GM12878 (cell line): Measurements from ENCODE around the gene ACE2. TPM values are rescaled to one million over a fixed set of nuclear protein-coding genes. Genes with fewer than 3 reads are reported as not detected.

Experiments
- ATAC-seq: fragments of 200-7000 bp; cut with Tn5 transposase; 3 replicates; pipeline ENCODE4 v1.9.1; 2020; ENCODE audit warnings: mild to moderate bottlenecking, moderate library complexity
- BruUV-seq: library from RNA; stranded (reverse); fragments of 400-500 nt; replicated peaks from 2 replicates; lab custom pipeline; 2021; lab: Mats Ljungman, UMichigan
- CTCF ChIA-PET: fragments of 300-600 bp; sonication (Branson Sonifier 250); formaldehyde crosslinking; extraction: SDS; loops from one replicate; lab custom pipeline; 2021; ENCODE audit warnings: inconsistent platforms; lab: Yijun Ruan, JAX
- POLR2A ChIA-PET: fragments of 350-600 bp; formaldehyde crosslinking; extraction: SDS; loops from one replicate; lab custom pipeline; 2021; ENCODE audit warnings: inconsistent platforms; lab: Charles Lee
- RAD21 ChIA-PET: fragments of 300-600 bp; sonication (Branson Sonifier 250); formaldehyde crosslinking; loops from one replicate; lab custom pipeline; 2023; ENCODE audit warnings: antibody characterized with exemption; ENCODE audit not compliant: unreplicated experiment; lab: Charles Lee
- SMC1A ChIA-PET: fragments of 300-600 bp; sonication (Branson Sonifier 250); formaldehyde crosslinking; loops from one replicate; lab custom pipeline; 2023; ENCODE audit not compliant: unreplicated experiment, uncharacterized antibody; lab: Charles Lee
- DNase-seq: peaks from one replicate; pipeline ENCODE4 v3.0.0-alpha.2; 2011; ENCODE audit warnings: low read depth, low spot score
- FAIRE-seq: peaks from 3 replicates; lab custom pipeline; 2011; peaks lifted over from hg19 to GRCh38; lab: Jason Lieb, UNC
- H2AFZ ChIP-seq: 2 replicates; pipeline ENCODE4 v1.6.0; 2011; ENCODE audit warnings: low read depth, low read length, control low read depth; ENCODE audit not compliant: control insufficient read depth
- H3K27ac ChIP-seq: 2 replicates; pipeline ENCODE4 v1.5.1; 2011; ENCODE audit warnings: control low read depth; ENCODE audit not compliant: control insufficient read depth, insufficient read depth
- H3K27me3 ChIP-seq, 2 experiments: replicated peaks in 1 of 2; 2 replicates each; pipeline versions ENCODE4 v1.6.0 to v1.6.1; 2011; ENCODE audit warnings: low read length in 1 of 2; ENCODE audit not compliant: control insufficient read depth in 2 of 2, insufficient read depth in 2 of 2
- H3K36me3 ChIP-seq, 2 experiments: 2 replicates each; pipeline ENCODE4 v1.5.1; 2011; ENCODE audit warnings: low read length in 1 of 2; ENCODE audit not compliant: control insufficient read depth in 2 of 2, insufficient read depth in 2 of 2
- H3K4me1 ChIP-seq: 2 replicates; pipeline ENCODE4 v1.6.1; 2011; ENCODE audit warnings: mild to moderate bottlenecking, low read length, moderate library complexity, mixed read lengths; ENCODE audit not compliant: control insufficient read depth, insufficient read depth
- H3K4me2 ChIP-seq: 2 replicates; pipeline ENCODE4 v1.6.0; 2011; ENCODE audit warnings: control low read depth; ENCODE audit not compliant: control insufficient read depth, insufficient read depth
- H3K4me3 ChIP-seq: fragments of 200-600 bp; sonication (generic); 2 replicates; pipeline ENCODE4 v1.5.1; 2016
- H3K79me2 ChIP-seq: 2 replicates; pipeline ENCODE4 v1.6.0; 2011; ENCODE audit warnings: low read length; ENCODE audit not compliant: control insufficient read depth, insufficient read depth
- H3K9ac ChIP-seq: 2 replicates; pipeline ENCODE4 v1.8.0; 2011; ENCODE audit warnings: low read length, control low read depth, mixed read lengths; ENCODE audit not compliant: control insufficient read depth, insufficient read depth
- H3K9me3 ChIP-seq: replicated peaks from 3 replicates; pipeline ENCODE4 v1.5.1; 2011; ENCODE audit warnings: mild to moderate bottlenecking, low read length; ENCODE audit not compliant: control insufficient read depth, insufficient read depth
- H4K20me1 ChIP-seq: 2 replicates; pipeline ENCODE4 v1.6.0; 2011; ENCODE audit not compliant: control insufficient read depth, insufficient read depth
- EP300 ChIP-seq, 2 experiments: fragments of 150-350 bp in 1 of 2; IDR thresholded peaks; 2 replicates each; pipeline ENCODE4 v1.6.1; 2011 to 2012; ENCODE audit warnings: low read depth in 2 of 2, low read length in 2 of 2, borderline replicate concordance in 1 of 2, improper control_type of control experiment in 1 of 2, inconsistent platforms in 1 of 2; ENCODE audit not compliant: control insufficient read depth in 1 of 2
- IKZF2 ChIP-seq, 2 experiments: fragments of 450-650 bp; IDR thresholded peaks; 2 replicates each; pipeline ENCODE4 v1.6.1; 2017; ENCODE audit warnings: mild to moderate bottlenecking in 2 of 2, moderate library complexity in 2 of 2
- RELB ChIP-seq: fragments of 450-650 bp; IDR thresholded peaks from 2 replicates; pipeline ENCODE4 v1.6.1; 2017; ENCODE audit warnings: low read depth, mild to moderate bottlenecking, moderate library complexity
- ZBTB40 ChIP-seq: fragments of 450-650 bp; IDR thresholded peaks from 2 replicates; pipeline ENCODE4 v1.6.1; 2016; ENCODE audit warnings: mild to moderate bottlenecking, moderate library complexity, borderline replicate concordance
- ZNF384 ChIP-seq: IDR thresholded peaks from 2 replicates; pipeline ENCODE4 v1.6.1; 2012; ENCODE audit warnings: low read depth, mild to moderate bottlenecking, low read length, improper control_type of control experiment, borderline replicate concordance
- ZSCAN29 ChIP-seq: fragments of 450-650 bp; IDR thresholded peaks from 2 replicates; pipeline ENCODE4 v1.6.1; 2017; ENCODE audit warnings: mild to moderate bottlenecking, moderate library complexity
- WGBS: methylation state at CpG from one replicate; pipeline ENCODE4 v1.1.6; 2016; ENCODE audit warnings: low lambda C conversion rate; ENCODE audit not compliant: insufficient replicate concordance, insufficient coverage; ENCODE audit errors: missing lambda C conversion rate; 5-methylcytosine and 5-hydroxymethylcytosine counted together
- in situ Hi-C: fragments of 300-500 bp; cut with MboI; formaldehyde crosslinking; loops from 9 replicates; pipeline ENCODE4 v1.14.3; 2018; ENCODE audit warnings: mixed read lengths
- intact Hi-C: fragments of 100-400 bp; cut with micrococcal nuclease; formaldehyde crosslinking; loops from one replicate; pipeline ENCODE4 v1.14.2; 2022; ENCODE audit not compliant: unreplicated experiment
- polyA plus RNA-seq, 11 experiments: library from polyadenylated mRNA; depleted of rRNA in 4 of 11; unstranded in 6 of 11; stranded (reverse) in 5 of 11; fragments of >200 nt; fragmentation: Nextera tagmentation in 4 of 11; fragmentation: Illumina TruSeq in 1 of 11; extraction: Ambion mirVana in 4 of 11; extraction: Trizol in 1 of 11; gene quantifications; 1 replicate in 1 of 11; 2 replicates in 10 of 11; pipeline versions ENCODE4 v1.2.1 to v1.2.3, GENCODE V29; 2011 to 2016; ENCODE audit warnings: inconsistent platforms in 2 of 11, missing spikeins in 2 of 11, low read depth in 1 of 11
- total RNA-seq, 4 experiments: library from RNA; depleted of rRNA in 3 of 4; stranded (reverse); fragments of >200 nt in 3 of 4; fragmentation: Illumina TruSeq in 1 of 4; extraction: Trizol in 1 of 4; gene quantifications; 2 replicates each; pipeline versions ENCODE4 v1.2.1 to v1.2.3, GENCODE V29; 2013 to 2021
- TF ChIP-seq, protein P1 (sequence below): fragments of 150-350 bp; IDR thresholded peaks from 2 replicates; pipeline ENCODE4 v1.6.1; 2014; ENCODE audit warnings: mild to moderate bottlenecking, low read depth, low read length

Gene ACE2
- total and polyA plus RNA-seq, 10 of the 15 experiments (the other 5 are each of a cell fraction or from before 2014, with no cell fraction given) = 0.04 TPM; not detected in 9

DNA sequence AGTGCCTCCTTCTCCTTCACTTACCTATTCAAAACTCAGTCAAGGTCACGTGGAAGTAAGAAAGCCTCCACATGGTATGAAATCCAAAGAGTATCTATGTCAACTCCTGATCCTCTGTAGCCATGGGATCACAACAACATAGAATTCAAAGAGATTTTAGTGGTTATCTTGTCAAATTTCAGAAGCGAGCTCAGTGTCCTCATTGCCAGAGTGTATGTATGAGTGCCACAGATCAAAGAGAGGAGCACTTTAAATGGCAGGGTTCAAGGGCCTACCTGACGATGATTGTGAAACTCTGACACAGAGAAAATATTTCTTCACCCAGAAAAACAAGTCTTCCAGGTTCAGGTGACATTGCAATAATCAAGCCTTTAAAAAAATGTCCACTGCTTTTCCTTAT lies 1.2 kb upstream of the ACE2 start:
- in situ Hi-C loops (no loop called here), intact Hi-C loops (no loop called here)
- Histone ChIP-seq H3K27me3 (no peaks in the 10 kb centered on the region; a peak in 2 of 4 replicates), H3K4me3 (no peak overlapping the region), H3K36me3 (no peaks in the 10 kb centered on the region), H3K4me1 (no peaks in the 10 kb centered on the region), H3K79me2 (no peaks in the 10 kb centered on the region), H2AFZ (no peak overlapping the region), H4K20me1 (no peaks in the 10 kb centered on the region), H3K9me3 (no peaks in the 10 kb centered on the region), H3K27ac (no peak overlapping the region), H3K4me2 (no peak overlapping the region), H3K9ac (no peak overlapping the region)
- FAIRE-seq = no peak
- WGBS = 14% methylated on average over 3 of the region's 3 CpGs
- POLR2A ChIA-PET = no interaction called here
- CTCF ChIA-PET = interaction anchor here (1.2 kb wide), 1 partner anchor 42 kb away, joined by 3 read pairs; no protein-coding TSS in a partner anchor
- RAD21 ChIA-PET = no interaction called here
- TF ChIP-seq RELB = no peak
- ATAC-seq = no peak
- no TSS peak for BruUV-seq
- no peak for DNase-seq
- SMC1A ChIA-PET = no interaction called here

GRCh38 chrX:15600049-15600448 lies 711 bp downstream of the ACE2 start:
- RAD21 ChIA-PET = no interaction called here
- no peak for ATAC-seq
- no peak for TF ChIP-seq EP300 (IDR thresholded peaks at IDR 0.05; ENCODE audit: borderline replicate concordance in 1 of 2, control insufficient read depth in 1 of 2, low read depth in 2 of 2, low read length in 2 of 2)
- TF ChIP-seq IKZF2 (IDR thresholded peaks at IDR 0.05) = no peak
- TF ChIP-seq ZSCAN29 = no peak
- TF ChIP-seq, protein P1, sequence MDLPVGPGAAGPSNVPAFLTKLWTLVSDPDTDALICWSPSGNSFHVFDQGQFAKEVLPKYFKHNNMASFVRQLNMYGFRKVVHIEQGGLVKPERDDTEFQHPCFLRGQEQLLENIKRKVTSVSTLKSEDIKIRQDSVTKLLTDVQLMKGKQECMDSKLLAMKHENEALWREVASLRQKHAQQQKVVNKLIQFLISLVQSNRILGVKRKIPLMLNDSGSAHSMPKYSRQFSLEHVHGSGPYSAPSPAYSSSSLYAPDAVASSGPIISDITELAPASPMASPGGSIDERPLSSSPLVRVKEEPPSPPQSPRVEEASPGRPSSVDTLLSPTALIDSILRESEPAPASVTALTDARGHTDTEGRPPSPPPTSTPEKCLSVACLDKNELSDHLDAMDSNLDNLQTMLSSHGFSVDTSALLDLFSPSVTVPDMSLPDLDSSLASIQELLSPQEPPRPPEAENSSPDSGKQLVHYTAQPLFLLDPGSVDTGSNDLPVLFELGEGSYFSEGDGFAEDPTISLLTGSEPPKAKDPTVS = no peak
- TF ChIP-seq ZNF384 = no peak
- no peak for TF ChIP-seq ZBTB40

More at GRCh38 chrX:15600049-15600448, 711 bp downstream of the ACE2 start:
- ChIA-PET POLR2A (no interaction called here), CTCF (no interaction called here), SMC1A (no interaction called here)
- Histone ChIP-seq H4K20me1 (no peaks in the 10 kb centered on the region), H3K9me3 (no peaks in the 10 kb centered on the region), H3K9ac (no peak overlapping the region), H3K4me1 (no peaks in the 10 kb centered on the region), H3K4me2 (no peak overlapping the region), H3K27me3 (no peaks in the 10 kb centered on the region; a peak in 2 of 4 replicates), H3K27ac (no peak overlapping the region), H3K36me3 (no peaks in the 10 kb centered on the region), H3K4me3 (no peak overlapping the region), H3K79me2 (no peaks in the 10 kb centered on the region), H2AFZ (no peak overlapping the region)
- in situ Hi-C loops (no loop called here), intact Hi-C loops (no loop called here)
- BruUV-seq = no TSS peak
- no peak for DNase-seq
- FAIRE-seq = no peak
